Nephron progenitor cell (in vitro differentiated cells): ENCODE data around the gene KMT2D.

Experiments used
- DNase-seq: peaks from one replicate; pipeline ENCODE4 v3.0.0; 2021
- H3K27ac Mint-ChIP-seq: 2 replicates; pipeline ENCODE4 v1.8.0; 2021; ENCODE audit warnings: mild to moderate bottlenecking, moderate library complexity, mixed read lengths
- H3K27me3 Mint-ChIP-seq: 2 replicates; pipeline ENCODE4 v1.8.0; 2021; ENCODE audit warnings: mild to moderate bottlenecking, low read depth, mixed read lengths; ENCODE audit not compliant: poor library complexity
- H3K36me3 Mint-ChIP-seq: 2 replicates; pipeline ENCODE4 v1.8.0; 2021; ENCODE audit warnings: low read depth, mixed read lengths
- H3K4me1 Mint-ChIP-seq: 2 replicates; pipeline ENCODE4 v1.8.0; 2021; ENCODE audit warnings: mixed read lengths
- H3K4me3 Mint-ChIP-seq: 2 replicates; pipeline ENCODE4 v1.8.0; 2021; ENCODE audit warnings: mild to moderate bottlenecking, moderate library complexity, mixed read lengths
- H3K9me3 Mint-ChIP-seq: 2 replicates; pipeline ENCODE4 v1.8.0; 2021; ENCODE audit warnings: mild to moderate bottlenecking, moderate library complexity, mixed read lengths
- TF ChIP-seq, protein P1 (sequence below): fragments of 200-600 bp; sonication (generic); IDR thresholded peaks from 2 replicates; pipeline ENCODE4 v1.5.0; 2021; ENCODE audit warnings: antibody characterized with exemption

Gene KMT2D

DNA sequence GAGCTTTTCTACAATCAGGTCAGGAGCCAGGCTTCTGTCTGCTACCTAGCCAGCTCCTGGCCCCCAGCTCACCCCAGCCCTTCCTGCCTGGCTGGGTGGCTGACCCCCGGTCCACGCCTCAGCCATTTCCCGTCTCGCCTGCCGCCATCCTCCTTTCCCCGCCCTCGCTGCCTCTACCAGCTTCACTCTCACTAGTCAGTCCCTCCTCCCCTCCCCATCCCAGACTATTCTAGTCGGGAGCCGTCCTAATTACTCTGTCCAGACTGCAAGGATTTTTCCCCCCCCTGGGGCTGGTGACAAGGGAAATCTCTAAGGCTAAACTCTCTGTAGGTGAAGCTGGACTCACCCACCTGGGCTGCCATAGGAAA lies 33.2 kb upstream of the KMT2D start:
- Mint-ChIP-seq H3K27ac (no peak overlapping the region), H3K9me3 (no peaks in the 10 kb centered on the region), H3K36me3 (peaks cover 31% of the 10 kb centered on the region), H3K27me3 (peaks cover 79% of the 10 kb centered on the region), H3K4me1 (peaks cover 45% of the 10 kb centered on the region), H3K4me3 (peak overlapping the region; percentile 65)
- TF ChIP-seq, protein P1, sequence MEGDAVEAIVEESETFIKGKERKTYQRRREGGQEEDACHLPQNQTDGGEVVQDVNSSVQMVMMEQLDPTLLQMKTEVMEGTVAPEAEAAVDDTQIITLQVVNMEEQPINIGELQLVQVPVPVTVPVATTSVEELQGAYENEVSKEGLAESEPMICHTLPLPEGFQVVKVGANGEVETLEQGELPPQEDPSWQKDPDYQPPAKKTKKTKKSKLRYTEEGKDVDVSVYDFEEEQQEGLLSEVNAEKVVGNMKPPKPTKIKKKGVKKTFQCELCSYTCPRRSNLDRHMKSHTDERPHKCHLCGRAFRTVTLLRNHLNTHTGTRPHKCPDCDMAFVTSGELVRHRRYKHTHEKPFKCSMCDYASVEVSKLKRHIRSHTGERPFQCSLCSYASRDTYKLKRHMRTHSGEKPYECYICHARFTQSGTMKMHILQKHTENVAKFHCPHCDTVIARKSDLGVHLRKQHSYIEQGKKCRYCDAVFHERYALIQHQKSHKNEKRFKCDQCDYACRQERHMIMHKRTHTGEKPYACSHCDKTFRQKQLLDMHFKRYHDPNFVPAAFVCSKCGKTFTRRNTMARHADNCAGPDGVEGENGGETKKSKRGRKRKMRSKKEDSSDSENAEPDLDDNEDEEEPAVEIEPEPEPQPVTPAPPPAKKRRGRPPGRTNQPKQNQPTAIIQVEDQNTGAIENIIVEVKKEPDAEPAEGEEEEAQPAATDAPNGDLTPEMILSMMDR = no peak
- DNase-seq = peak; percentile 48

DNA sequence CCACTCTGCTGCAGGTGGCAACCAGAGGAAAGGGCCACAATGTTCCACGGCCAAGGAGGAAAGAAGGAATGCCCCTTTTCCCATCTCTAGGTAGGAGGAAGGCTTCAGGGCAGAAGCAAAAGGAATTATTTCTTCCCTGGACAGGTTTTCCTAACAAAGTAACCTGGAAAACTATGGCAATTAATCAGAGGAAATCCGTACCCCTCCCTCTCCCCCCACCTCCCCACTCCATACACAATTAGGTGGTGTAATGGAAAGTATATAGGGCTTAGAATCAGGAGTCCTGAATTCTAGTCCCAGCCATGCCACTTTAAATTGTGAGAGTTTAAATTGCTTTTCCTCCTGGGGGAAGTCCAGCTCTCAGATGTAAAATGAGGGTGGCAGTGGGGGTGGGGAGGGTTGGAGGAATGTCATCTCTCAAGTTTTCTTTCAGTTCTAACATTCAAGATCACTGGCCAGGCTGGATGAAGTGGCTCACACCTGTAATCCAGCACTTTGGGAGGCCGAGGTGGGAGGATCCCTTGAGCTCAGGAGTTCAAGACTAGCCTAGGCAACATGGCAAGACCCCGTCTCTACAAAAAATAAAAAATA lies 32.3 kb upstream of the KMT2D start:
- H3K4me3 Mint-ChIP-seq = peak overlapping the region; percentile 76
- H3K9me3 Mint-ChIP-seq = no peaks in the 10 kb centered on the region
- H3K36me3 Mint-ChIP-seq = peaks cover 22% of the 10 kb centered on the region
- H3K27ac Mint-ChIP-seq = no peak overlapping the region
- H3K4me1 Mint-ChIP-seq = peaks cover 50% of the 10 kb centered on the region
- H3K27me3 Mint-ChIP-seq = peaks cover 88% of the 10 kb centered on the region
- DNase-seq = no peak
- TF ChIP-seq, protein P1 = no peak

DNA sequence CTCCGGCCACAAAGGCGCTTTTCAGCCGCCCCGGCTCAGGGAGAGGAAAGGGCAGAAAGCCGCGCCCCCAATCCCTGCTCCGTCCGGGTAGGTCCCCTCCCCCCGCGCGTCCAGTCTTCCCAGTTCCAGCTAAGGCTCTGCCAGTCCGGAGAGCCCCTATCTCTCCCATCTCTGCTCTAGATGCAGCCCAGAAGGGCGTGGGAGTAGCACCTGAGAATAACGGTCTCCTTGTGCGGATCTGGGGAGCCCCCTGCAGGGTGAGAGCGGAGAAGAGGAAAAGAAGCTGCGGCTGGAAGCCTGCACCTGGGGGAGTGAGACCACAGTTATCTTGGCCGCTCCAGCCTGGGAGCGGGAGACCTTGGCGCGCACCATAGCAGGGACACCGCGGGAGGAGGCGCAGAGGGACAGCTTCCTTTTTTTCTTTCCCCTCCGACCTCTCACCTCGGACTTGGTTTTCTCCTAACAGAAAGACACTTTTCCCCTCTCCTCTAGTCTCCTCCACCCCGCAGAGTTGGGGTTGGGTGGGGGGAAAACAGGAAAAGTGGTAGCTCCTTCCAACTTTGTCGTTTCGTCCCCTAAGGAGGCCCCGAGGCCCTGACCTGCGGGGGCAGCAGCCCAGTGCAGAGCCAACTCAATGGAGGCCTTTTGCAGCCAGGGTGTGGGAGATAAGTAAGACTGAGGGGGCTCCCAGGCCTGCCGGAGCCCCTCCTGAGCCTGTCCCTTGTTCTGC lies 31.7 kb upstream of the KMT2D start:
- Mint-ChIP-seq H3K4me3 (peak overlapping the region; percentile 76), H3K27ac (no peak overlapping the region), H3K4me1 (peaks cover 50% of the 10 kb centered on the region), H3K27me3 (peaks cover 95% of the 10 kb centered on the region), H3K36me3 (peaks cover 17% of the 10 kb centered on the region), H3K9me3 (no peaks in the 10 kb centered on the region)
- peak; percentile 65 for DNase-seq
- TF ChIP-seq, protein P1 = peak; percentile 41

DNA sequence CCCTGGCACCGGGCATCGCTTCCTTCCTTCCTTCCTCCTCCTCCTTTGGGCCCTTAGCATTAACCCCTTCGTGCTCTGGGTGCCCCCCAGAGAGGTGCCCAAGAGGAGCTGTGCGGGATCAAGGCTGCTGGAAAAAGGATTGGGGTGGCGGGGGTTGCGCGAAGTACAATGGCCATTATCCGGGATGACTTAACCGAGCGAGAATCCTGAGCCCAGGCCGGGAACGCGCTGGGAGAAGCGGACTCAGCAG lies 31.2 kb upstream of the KMT2D start:
- Mint-ChIP-seq H3K4me1 (peaks cover 50% of the 10 kb centered on the region), H3K36me3 (peaks cover 16% of the 10 kb centered on the region), H3K4me3 (peak overlapping the region; percentile 76), H3K27ac (no peak overlapping the region), H3K27me3 (peaks cover 99% of the 10 kb centered on the region), H3K9me3 (no peaks in the 10 kb centered on the region)
- no peak for DNase-seq
- TF ChIP-seq, protein P1 = no peak

DNA sequence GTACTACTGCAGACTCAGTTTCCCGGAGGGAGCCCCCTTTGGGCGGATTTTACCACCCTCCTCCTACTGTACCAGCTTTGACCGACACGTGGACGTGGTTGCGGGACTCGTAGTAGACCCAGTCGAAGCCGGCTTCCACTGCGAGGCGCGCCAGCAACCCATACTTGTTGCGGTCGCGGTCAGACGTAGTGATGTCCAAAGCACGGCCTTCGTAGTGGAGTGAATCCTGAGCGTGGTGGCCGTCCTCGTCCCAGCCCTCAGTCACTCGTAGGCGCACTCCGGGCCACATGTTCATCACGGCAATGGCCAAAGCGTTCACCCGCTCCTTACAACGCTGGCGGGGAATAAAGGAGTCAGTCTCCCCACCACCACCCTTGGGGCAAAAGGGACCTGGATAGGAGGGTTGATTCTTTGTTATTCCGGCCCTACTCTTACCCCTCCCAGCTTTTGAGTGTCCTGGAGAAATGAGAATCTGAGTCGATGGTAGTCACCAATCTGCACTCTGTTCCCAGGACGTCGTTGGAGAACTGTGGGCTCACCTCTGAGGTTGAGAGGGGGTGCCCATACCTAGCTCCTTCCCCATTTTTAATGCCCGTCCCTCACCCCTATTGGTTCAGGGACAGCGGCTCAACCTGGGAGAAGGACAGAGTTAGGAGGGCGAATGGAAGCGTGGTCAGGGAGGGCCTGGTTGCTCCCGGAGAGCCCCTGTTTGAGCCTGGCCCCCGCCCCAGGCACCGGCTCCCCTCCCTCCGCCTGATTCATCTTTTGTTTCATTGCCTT lies 30.7 kb upstream of the KMT2D start:
- H3K4me1 Mint-ChIP-seq = peaks cover 50% of the 10 kb centered on the region
- no peaks in the 10 kb centered on the region for H3K9me3 Mint-ChIP-seq
- H3K27me3 Mint-ChIP-seq = peaks cover 100% of the 10 kb centered on the region
- TF ChIP-seq, protein P1 = no peak
- H3K27ac Mint-ChIP-seq = no peak overlapping the region
- H3K36me3 Mint-ChIP-seq = peaks cover 11% of the 10 kb centered on the region
- DNase-seq = no peak
- H3K4me3 Mint-ChIP-seq = peak overlapping the region; percentile 76
